CD4-positive, alpha-beta T cell (primary cell): ENCODE measurements around the gene NOC4L. TPM values are rescaled to one million over a fixed set of nuclear protein-coding genes. Genes with fewer than 3 reads are reported as not detected.

Experiments
- ATAC-seq: fragments of 200-7000 bp; cut with Tn5 transposase; one replicate; pipeline ENCODE4 v1.10.0; 2022; ENCODE audit warnings: mild to moderate bottlenecking; ENCODE audit not compliant: poor library complexity
- CTCF ChIA-PET: fragments of 350-600 bp; sonication (Branson Sonifier 250); formaldehyde crosslinking; loops from one replicate; lab custom pipeline; 2021; ENCODE audit warnings: antibody characterized with exemption, inconsistent platforms; lab: Charles Lee
- POLR2A ChIA-PET: fragments of 350-600 bp; sonication (Branson Sonifier 250); formaldehyde crosslinking; loops from one replicate; lab custom pipeline; 2021; ENCODE audit warnings: antibody characterized with exemption, inconsistent platforms; lab: Charles Lee
- DNase-seq, 14 experiments: peaks; one replicate each; pipeline ENCODE4 v3.0.0-alpha.2; 2013 to 2020; ENCODE audit warnings: mixed read lengths in 2 of 14
- H3K27ac ChIP-seq, 2 donors: one replicate each; pipeline versions ENCODE4 v1.5.1 to v1.7.0; 2013; ENCODE audit warnings: low read length in 2 of 2, low read depth in 1 of 2, mild to moderate bottlenecking in 1 of 2
- H3K27me3 ChIP-seq, 2 experiments: 1 replicate in 1 of 2; 2 replicates in 1 of 2; pipeline versions ENCODE4 v1.6.1 to v1.7.0; 2013; ENCODE audit warnings: low read length in 2 of 2, control low read depth in 1 of 2, mild to moderate bottlenecking in 1 of 2, moderate library complexity in 1 of 2; ENCODE audit not compliant: insufficient read depth in 2 of 2, control insufficient read depth in 1 of 2
- H3K36me3 ChIP-seq: one replicate; pipeline ENCODE4 v1.6.1; 2013; ENCODE audit warnings: low read length, control low read depth; ENCODE audit not compliant: insufficient read depth
- H3K4me1 ChIP-seq: one replicate; pipeline ENCODE4 v1.6.1; 2013; ENCODE audit warnings: low read length, control low read depth; ENCODE audit not compliant: insufficient read depth
- H3K4me3 ChIP-seq: one replicate; pipeline ENCODE4 v1.5.1; 2013; ENCODE audit warnings: mild to moderate bottlenecking, low read length, moderate library complexity
- H3K9me3 ChIP-seq, 2 experiments: 1 replicate in 1 of 2; 2 replicates in 1 of 2; pipeline versions ENCODE4 v1.6.1 to v1.7.0; 2013; ENCODE audit warnings: low read length in 2 of 2, mild to moderate bottlenecking in 2 of 2, control low read depth in 1 of 2, moderate library complexity in 1 of 2; ENCODE audit not compliant: control insufficient read depth in 1 of 2, insufficient read depth in 1 of 2
- H3K27ac Mint-ChIP-seq: one replicate; pipeline ENCODE4 v1.8.0; 2020; ENCODE audit warnings: mixed read lengths
- H3K27me3 Mint-ChIP-seq: one replicate; pipeline ENCODE4 v1.8.0; 2021; ENCODE audit warnings: mixed read lengths
- H3K36me3 Mint-ChIP-seq: one replicate; pipeline ENCODE4 v1.8.0; 2021; ENCODE audit warnings: low read depth, mixed read lengths
- H3K4me1 Mint-ChIP-seq: one replicate; pipeline ENCODE4 v1.8.0; 2021; ENCODE audit warnings: low read depth, mixed read lengths
- H3K4me3 Mint-ChIP-seq: one replicate; pipeline ENCODE4 v1.8.0; 2020; ENCODE audit warnings: mild to moderate bottlenecking, mixed read lengths
- H3K9me3 Mint-ChIP-seq: one replicate; pipeline ENCODE4 v1.8.0; 2020; ENCODE audit warnings: mixed read lengths
- CTCF ChIP-seq: fragments of 200-600 bp; IDR thresholded peaks from one replicate; pipeline ENCODE4 v1.8.0; 2022; ENCODE audit warnings: antibody characterized with exemption, mild to moderate bottlenecking
- intact Hi-C, 2 experiments: fragments of 100-400 bp; cut with DNase I in 1 of 2; cut with micrococcal nuclease in 1 of 2; formaldehyde crosslinking; loops; one replicate each; pipeline versions ENCODE4 v1.15.1 to v1.9.0; 2023 to 2025; cut with DNase I, micrococcal nuclease
- total RNA-seq, 174 experiments: library from RNA in 2 of 174; stranded (reverse) in 2 of 174; gene quantifications; one replicate each; pipeline ENCODE4 v1.2.3 and lab custom pipeline; 2021 to 2026

The NOC4L gene
- total RNA-seq, 2 experiments from 2014 or later, result 21.8 to 22.3 TPM

- Mint-ChIP-seq H3K27ac (no peak overlapping the region), H3K4me3 (no peak overlapping the region), H3K27me3 (no peaks in the 10 kb centered on the region), H3K36me3 (no peaks in the 10 kb centered on the region), H3K9me3 (no peaks in the 10 kb centered on the region), H3K4me1 (no peaks in the 10 kb centered on the region)
- H3K36me3 ChIP-seq, result peaks cover 24% of the 10 kb centered on the region
- no peak for TF ChIP-seq CTCF
- H3K4me1 ChIP-seq, result peaks cover 9% of the 10 kb centered on the region
- no peak overlapping the region for H3K4me3 ChIP-seq
- intact Hi-C loops, result no loop called here
- ATAC-seq (no peak), DNase-seq (no peak)
- H3K9me3 ChIP-seq, result peaks cover 0 to 22% of the 10 kb centered on the region in 2 experiments
- ChIA-PET CTCF (no interaction called here), POLR2A (no interaction called here)
- H3K27ac ChIP-seq, result no peak overlapping the region
- H3K27me3 ChIP-seq, result no peaks in the 10 kb centered on the region
Observed at GRCh38 chr12:132156573-132157325, 12.5 kb downstream of the NOC4L start.

DNA sequence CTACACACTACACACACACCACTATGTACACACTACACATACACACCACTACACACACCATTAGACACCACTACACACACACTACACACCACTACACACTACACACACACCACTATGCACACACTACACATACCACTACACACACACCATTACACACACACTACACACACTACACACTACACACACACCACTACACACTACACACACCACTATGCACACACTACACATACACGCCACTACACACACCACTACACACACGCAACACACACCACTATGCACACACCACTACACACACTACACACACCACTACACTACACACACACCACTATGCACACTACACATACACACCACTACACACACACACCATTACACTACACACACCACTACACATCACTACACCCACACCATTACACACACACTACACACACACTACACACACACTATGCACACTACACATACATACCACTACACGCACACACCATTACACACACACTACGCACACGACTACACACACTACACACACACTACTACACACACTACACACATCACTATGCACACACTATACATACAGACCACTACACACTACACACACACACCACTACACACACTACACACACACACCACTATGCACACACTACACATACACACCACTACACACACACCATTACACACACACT lies 13.6 kb downstream of the NOC4L start:
- Histone ChIP-seq H3K9me3 (peaks cover 0 to 27% of the 10 kb centered on the region in 2 experiments), H3K27ac (no peak overlapping the region), H3K27me3 (no peaks in the 10 kb centered on the region), H3K4me3 (no peak overlapping the region), H3K36me3 (peaks cover 15% of the 10 kb centered on the region), H3K4me1 (peaks cover 19% of the 10 kb centered on the region)
- Mint-ChIP-seq H3K27me3 (no peaks in the 10 kb centered on the region), H3K4me1 (no peaks in the 10 kb centered on the region), H3K36me3 (no peaks in the 10 kb centered on the region), H3K27ac (no peak overlapping the region), H3K9me3 (no peaks in the 10 kb centered on the region), H3K4me3 (no peak overlapping the region)
- intact Hi-C loops, result no loop called here
- DNase-seq (no peak), ATAC-seq (no peak)
- POLR2A ChIA-PET, result no interaction called here
- CTCF ChIA-PET, result no interaction called here
- no peak for TF ChIP-seq CTCF

DNA sequence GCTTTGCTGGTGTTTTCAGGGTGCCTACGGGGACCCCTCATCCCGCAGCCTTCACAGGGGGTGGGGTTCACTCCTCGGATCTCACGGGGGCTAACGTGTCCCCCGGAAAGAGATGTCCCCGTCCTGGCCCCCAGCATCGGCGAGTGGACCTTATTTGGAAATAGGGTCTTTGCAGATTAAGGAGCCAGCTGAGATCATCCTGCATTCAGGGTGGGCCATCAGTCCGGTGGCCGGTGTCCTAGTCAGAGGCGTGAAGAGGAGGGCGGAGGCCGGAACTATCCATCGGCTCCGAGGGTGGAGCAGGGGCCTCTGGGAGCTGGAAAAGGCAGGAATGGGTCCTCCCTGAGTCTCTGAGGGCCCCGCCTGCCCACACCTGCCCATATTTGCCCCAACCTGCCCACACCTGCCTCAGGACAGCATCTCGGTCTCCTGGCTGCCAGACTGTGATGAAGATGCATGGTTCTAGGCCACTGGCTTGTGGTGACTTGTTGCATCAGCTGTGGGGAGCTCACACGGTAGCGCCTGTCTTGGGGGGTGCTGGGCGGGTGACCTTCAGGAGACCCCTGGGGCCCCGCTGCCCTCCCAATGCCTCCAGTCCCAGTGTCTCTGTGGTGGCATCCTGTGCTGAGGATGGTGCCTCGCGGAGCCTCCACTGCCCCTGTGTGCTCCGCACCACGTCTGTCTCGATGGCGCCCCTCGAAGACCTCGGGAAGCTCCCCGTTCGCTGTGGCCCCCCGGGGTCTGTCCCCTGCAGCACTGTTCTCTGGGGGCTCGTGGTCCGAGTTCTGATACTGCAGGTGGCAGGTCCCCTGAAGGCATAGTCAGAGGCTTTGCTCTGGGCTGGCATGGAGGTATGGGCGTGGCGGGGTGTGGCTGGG lies 14.7 kb downstream of the NOC4L start:
- no peaks in the 10 kb centered on the region for H3K27me3 ChIP-seq
- peaks cover 0 to 27% of the 10 kb centered on the region in 2 experiments for H3K9me3 ChIP-seq
- CTCF ChIA-PET, result no interaction called here
- peaks cover 26% of the 10 kb centered on the region for H3K4me1 ChIP-seq
- Mint-ChIP-seq H3K27ac (no peak overlapping the region), H3K4me1 (peaks cover under 1% of the 10 kb centered on the region), H3K36me3 (no peaks in the 10 kb centered on the region), H3K4me3 (no peak overlapping the region), H3K27me3 (no peaks in the 10 kb centered on the region), H3K9me3 (no peaks in the 10 kb centered on the region)
- POLR2A ChIA-PET, result no interaction called here
- peaks cover 15% of the 10 kb centered on the region for H3K36me3 ChIP-seq
- DNase-seq, result no peak
- H3K4me3 ChIP-seq, result no peak overlapping the region
- TF ChIP-seq CTCF, result no peak
- no peak for ATAC-seq
- no peak overlapping the region for H3K27ac ChIP-seq
- intact Hi-C loops, result no loop called here
